Sciatic nerve (tissue), 2 donors: ENCODE results near the gene TMEM190. TPM values are rescaled to one million over a fixed set of nuclear protein-coding genes. Genes with fewer than 3 reads are reported as not detected.

Experiments used
- ATAC-seq: fragments of 200-7000 bp; cut with Tn5 transposase; one replicate; pipeline ENCODE4 v1.9.1; 2020; ENCODE audit warnings: mild to moderate bottlenecking, moderate library complexity
- DNase-seq: peaks from one replicate; pipeline ENCODE4 v3.0.0-alpha.2; 2020; ENCODE audit warnings: low spot score
- intact Hi-C: fragments of 100-400 bp; cut with DNase I; formaldehyde crosslinking; loops from one replicate; pipeline ENCODE4 v1.14.2; 2022
- total RNA-seq: library from RNA; stranded (reverse); fragmentation: NEBNext Ultra II Directional; extraction: Animal tissue kit (Norgen Biotek cat#: 25700); gene quantifications from one replicate; pipeline ENCODE4 v1.2.1, GENCODE V29; 2021
- donor health status: DM: no; HTN: no; CAD: no.
- donor health status: DM: no; HTN: no; CAD: no.

Gene TMEM190
- total RNA-seq, 1 donor from 2014 or later, result not detected

GRCh38 chr19:55348317-55349034 is 28.1 kb upstream of the TMEM190 start:
- ATAC-seq (no peak), DNase-seq (no peak)
- intact Hi-C loops, result no loop called here

DNA sequence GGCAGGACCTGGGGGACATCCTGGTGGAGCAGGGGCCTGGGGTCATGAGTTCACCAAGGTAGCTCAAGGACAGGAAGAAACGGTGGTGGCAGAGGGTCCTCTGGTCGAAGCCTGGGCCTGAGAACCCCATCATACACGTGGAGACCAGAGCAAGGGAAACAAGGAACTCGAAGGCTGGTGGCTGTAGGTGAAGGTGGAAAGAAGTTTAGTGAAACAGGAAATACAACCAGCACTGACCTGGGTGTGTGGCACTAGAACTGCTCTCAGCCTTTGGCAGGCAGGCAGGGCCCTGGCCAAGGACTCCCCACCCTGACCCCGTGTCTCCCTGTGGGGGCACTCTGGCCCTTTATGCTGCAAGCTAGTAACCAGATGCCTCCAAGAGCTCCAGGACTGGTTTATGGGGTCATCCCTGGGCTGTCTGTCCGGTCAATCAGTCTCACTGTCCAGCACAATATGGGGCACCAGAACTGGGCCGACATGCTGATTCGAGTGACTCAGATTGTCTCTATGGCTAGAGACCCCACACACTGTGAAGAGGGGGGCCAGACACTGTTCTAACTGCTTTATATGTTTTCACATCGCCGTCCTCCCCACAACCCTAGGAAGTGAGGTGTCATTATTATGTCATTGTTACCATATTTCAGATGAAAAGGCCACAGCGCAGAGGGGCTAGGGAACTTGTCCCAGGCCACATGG is 25.9 kb upstream of the TMEM190 start:
- ATAC-seq (no peak), DNase-seq (no peak)
- intact Hi-C loops, result no loop called here

- ATAC-seq (no peak), DNase-seq (no peak)
- intact Hi-C loops, result no loop called here
Observed at GRCh38 chr19:55352040-55352439, 24.6 kb upstream of the TMEM190 start.

DNA sequence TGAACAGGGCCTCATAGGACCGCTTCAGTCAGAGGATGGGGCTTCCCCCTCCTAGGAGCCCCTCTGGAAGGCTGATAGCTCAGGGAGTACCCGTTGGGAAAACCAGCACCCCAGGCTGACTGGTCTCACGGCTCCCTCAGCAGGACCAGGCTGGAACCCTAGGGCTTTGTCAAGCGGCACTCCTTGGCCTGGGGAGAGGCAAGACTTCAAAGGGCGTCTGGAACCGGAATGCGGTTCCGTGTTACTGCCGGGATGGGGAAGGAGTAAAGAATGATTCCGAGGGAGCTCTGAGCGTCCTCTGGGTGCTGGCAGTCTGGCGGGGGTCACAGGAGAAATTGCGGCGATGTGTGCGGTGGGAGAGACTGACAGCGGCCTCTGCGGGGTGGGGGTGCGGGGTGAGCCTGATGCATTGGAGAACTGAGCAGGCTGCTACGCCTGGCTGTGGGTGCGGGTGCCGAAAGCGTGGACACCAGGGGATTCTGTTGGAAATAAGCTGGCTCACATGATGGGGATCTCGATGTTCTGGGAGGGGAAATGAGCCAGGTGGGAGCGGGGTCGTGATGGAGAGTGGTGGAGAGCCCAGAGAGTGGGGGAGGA is 24.0 kb upstream of the TMEM190 start:
- ATAC-seq (no peak), DNase-seq (no peak)
- intact Hi-C loops, result no loop called here

DNA sequence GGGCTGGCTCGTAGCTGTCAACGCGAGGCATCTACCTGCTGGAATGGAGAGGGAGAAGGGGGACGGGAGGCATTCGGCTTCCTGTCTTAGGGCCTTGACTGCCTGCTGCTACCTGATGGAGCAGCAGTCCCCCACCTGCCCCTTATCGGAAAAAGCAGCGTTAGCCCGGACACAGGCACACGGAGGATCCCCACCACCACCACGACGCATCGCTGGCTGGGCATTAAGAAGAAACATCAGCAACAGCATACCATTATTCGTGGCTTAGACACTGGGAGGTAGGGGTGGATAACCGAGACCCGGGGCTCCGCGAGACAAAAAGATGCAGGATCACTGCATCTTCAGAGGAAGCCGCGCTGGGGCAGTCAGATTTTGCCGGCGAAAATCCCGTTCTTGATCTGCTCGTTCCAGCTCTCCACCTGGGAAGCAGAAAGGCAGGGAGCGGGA is 23.2 kb upstream of the TMEM190 start:
- DNase-seq (no peak), ATAC-seq (no peak)
- intact Hi-C loops, result no loop called here

DNA sequence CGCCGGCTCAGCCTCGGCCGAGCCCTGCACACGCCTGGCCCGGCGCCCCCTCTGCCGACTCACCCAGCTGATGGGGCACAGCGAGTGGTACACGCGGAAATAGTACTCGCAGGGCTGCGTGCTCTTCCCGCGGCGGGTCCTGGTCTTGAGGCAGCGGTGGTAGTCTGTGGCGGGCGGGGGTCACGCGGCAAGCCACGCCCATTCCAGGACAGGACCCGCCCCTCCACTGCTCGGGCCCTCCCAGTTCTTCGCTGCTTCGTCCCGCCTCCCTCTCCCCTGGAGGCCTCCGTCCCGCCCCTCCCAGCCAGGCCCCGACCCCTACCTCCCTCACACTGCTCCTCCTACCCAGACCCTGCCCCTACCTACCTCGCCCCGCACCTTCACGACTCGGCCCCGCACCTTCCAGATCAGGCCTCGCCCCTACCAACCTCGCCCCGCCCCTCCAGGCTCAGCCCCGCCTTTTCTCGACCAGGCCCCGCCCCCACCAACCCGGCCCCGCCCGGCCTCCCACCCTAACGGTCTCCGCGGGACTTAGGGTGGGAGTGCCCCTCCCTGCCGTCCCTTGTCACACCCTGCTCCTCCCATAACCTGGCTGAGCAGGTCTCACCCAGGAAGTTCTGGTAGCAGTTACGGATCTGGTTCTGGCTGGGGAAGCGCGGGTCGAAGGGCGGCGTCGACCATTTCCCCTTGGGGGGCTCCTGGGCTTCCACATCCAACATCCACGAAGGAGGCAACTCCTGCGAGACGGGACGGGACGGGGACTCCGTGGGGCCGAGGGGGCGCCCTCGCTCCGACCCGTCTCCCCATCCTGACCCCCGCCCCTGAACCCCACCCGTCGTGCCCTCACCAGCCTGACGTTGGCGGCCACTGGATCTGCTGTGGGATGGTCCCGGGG is 22.6 kb upstream of the TMEM190 start:
- ATAC-seq (peak; percentile 89), DNase-seq (peak; percentile 78)
- intact Hi-C loops, result no loop called here

DNA sequence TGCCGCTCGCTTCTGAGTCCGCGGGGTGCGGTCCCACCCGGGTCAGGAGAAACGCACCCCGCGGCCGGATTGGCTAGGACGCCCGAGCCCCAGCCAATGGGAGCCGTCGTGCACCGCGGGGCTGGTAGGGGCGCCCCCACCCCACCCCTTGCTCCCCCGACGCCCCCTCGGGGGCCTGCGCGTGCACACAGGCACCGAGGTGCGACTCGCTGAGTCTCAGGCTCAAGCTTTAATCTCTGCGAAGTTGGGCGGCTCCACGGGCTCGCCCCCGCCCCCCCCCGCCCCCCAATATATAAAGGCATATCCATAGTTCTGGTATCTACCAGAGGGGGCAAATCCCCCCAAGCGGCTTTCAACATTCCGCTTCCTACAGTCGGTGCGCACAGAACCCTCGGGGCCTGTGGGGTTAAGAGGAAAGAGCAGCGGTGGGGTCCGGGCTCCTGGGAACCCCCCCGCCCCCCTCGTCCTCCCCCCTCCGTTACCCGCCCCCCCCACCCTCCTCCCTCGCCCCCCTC is 21.9 kb upstream of the TMEM190 start, which contains the start of gene COX6B2:
Gene COX6B2, minus strand, starts transcription at position 22 of the 515 bp plus-strand sequence. CDS start 198 bp downstream, outside the sequence.
- intact Hi-C loops, result no loop called here
- ATAC-seq (no peak), DNase-seq (no peak)

GRCh38 chr19:55355213-55355821 is 21.3 kb upstream of the TMEM190 start:
- intact Hi-C loops, result no loop called here
- ATAC-seq (no peak), DNase-seq (no peak)

DNA sequence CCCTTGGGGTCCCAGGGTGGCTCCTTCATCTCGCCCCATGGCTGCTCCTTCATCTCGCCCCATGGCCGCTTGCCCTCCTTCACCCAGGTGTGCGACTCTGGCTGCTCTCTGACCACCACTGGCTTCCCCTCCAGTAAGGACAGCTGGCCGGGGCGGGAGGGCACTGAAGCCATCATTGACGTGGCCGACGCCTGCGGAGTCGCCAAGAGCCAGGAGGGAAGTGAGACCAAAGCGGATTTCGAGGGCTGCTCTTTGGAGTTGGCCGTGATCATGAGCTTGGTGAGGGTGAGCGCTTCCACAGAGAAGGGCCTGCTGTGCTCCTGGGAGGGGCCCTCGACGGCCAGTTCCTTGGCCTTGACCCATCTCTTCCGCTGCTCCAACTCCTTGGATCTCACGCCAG is 18.1 kb upstream of the TMEM190 start:
- DNase-seq (no peak), ATAC-seq (no peak)
- intact Hi-C loops, result no loop called here

GRCh38 chr19:55358943-55359908 is 17.4 kb upstream of the TMEM190 start:
- DNase-seq, result no peak
- intact Hi-C loops, result no loop called here
- no peak for ATAC-seq

- ATAC-seq (no peak), DNase-seq (no peak)
- intact Hi-C loops, result no loop called here
Observed at GRCh38 chr19:55360902-55361301, 15.7 kb upstream of the TMEM190 start.

DNA sequence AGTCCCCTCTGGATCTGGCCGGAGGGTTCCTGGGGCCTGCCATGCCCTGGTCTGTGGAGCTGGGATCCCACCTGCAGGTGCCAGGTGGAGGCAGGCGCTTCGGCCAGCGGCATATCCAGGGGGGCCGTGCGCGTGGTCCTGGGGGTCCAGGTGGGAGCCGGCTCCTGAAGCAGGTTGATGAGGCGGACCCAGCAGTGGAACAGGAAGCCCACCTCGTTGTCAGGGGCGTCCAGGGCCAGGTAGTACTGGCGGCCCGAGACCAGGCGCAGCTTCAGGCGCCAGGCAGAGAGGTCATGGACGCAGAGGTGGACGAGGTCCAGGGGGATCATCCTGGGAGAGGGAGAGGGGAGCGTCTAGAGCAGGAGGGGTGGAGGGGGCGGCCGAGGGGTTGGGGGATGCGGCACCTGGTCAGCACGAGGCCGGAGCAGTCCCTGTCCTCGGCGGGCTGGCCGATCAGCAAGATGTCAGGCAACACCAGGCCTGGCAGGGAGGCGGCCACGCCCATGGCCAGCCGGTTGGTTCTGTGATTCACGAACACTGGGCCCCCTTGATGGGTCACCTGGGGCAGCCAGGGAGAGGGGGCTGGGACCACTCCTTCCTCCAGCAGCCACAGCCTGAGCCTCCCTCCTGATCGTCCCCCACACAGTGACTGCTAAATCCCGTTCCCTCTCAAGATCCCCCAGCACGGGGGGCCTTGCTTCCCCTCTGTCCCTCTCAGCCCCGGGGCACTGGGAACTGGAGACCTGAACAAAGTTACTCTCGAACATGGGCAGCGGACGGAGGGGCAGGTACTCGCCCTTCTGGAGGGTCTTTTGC is 14.2 kb upstream of the TMEM190 start:
- intact Hi-C loops, result no loop called here
- no peak for DNase-seq
- ATAC-seq, result no peak

GRCh38 chr19:55362990-55363716 is 13.5 kb upstream of the TMEM190 start, which contains the start of gene GARIN5B:
Gene GARIN5B (minus strand): TSS chr19:55363260. CDS start chr19:55363066, 194 bp downstream.
- intact Hi-C loops, result no loop called here
- no peak for DNase-seq
- ATAC-seq, result no peak

- intact Hi-C loops, result no loop called here
- DNase-seq, result no peak
- ATAC-seq, result no peak
Observed at GRCh38 chr19:55365245-55365644, 11.4 kb upstream of the TMEM190 start.

DNA sequence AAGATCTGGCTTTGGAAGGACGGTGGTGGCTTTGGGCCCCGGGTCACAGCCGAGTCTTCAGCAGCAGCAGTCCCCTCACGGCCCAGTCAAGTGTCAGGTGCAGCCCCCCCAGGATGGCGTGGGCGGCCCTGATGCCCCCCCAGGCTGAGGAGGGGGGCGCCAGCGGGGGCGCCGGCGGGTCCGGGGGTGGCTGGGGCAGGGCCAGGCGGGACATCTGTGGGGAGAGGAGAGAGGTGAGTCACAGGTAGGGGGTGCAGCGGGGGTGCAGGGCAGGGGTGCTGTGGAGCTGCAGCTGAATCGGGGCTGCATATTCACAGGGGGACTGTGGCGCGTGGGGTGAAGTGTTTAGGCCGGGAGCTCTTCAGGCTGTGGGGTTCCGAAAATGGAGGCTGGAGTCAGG is 10.7 kb upstream of the TMEM190 start:
- DNase-seq, result no peak
- ATAC-seq, result no peak
- intact Hi-C loops, result no loop called here

GRCh38 chr19:55366790-55367189 is 9.8 kb upstream of the TMEM190 start:
- intact Hi-C loops, result no loop called here
- DNase-seq (no peak), ATAC-seq (no peak)
